ENCODE results near the gene TUBB1. TPM values are rescaled to one million over a fixed set of nuclear protein-coding genes. Genes with fewer than 3 reads are reported as not detected.

Gene TUBB1
- not detected in 2 replicates for total RNA-seq

DNA sequence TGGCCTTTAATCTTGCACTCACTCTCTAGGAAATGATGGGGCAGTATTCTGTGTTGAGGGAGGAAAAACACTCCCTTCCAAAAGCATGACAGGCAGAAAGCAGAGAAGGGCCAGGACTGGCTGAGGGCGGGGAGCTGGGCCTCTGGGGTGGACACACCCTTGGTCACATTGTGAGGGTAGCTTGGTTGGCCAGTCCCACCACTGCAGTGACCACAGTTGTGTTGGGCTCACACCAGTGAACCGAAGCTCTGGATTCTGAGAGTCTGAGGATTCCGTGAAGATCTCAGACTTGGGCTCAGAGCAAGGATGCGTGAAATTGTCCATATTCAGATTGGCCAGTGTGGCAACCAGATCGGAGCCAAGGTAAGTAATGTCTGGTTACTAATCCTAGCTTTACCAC lies at the start of gene TUBB1:
TUBB1 (plus strand) TSS at position 213 of the 400 bp plus-strand sequence; CDS start at position 307, 94 bp downstream.

GRCh38 chr20:58980711-58981627 lies 38.3 kb upstream of the TUBB1 start, which contains the start of gene NELFCD:
TSS of gene NELFCD (plus strand) at chr20:58981256. CDS start at chr20:58981310, 54 bp downstream.

DNA sequence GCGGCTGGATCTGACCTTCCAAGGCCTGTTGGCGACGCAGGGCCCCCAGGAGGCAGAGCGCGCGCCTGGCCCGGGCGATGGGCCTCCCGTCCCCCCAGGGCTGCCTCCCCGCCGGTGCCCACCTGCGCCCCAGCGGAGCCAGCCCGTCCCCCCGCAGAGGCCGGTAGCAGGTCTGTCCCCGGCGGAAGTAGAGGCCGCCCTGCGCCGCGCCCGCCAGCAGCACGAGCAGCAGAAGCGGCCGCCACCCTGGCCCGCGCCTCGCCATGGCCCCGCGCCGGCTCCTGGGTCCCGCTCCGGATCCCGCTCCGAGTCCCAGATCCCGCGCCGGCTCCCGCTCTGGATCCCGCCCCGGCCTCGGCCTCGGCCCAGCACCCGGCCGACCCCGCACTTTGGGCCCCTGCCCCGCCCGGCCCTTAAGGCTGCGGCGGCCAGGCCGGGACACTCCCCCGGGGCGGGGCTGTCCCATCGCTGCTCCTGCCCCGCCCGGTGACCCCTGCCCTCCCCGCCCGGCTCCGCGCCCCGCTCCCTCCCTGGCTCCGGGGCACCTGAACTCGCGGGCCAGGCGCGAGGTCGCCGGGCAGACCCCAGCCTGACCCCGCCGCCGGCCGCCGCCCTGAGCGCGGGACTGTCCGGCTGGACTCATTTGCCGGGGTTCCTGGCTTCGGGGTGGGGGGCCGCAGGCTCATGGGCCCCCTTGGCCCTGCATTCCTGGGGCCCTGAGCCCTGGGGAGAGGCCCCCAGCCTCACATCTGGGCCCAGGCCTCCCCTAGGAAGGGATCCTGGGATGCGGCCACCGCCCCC lies 12.2 kb upstream of the TUBB1 start, which contains the start of gene CTSZ:
CTSZ (minus strand) TSS at position 391 of the 801 bp plus-strand sequence; CDS start at position 265, 126 bp downstream.

GRCh38 chr20:59032023-59032712 lies 12.9 kb downstream of the TUBB1 start, which contains the start of gene ATP5F1E:
TSS of gene ATP5F1E (minus strand) at chr20:59032335. CDS start at chr20:59032251, 84 bp downstream.

GRCh38 chr20:59042151-59042795 lies 23.0 kb downstream of the TUBB1 start, which contains the start of gene PRELID3B:
TSS of gene PRELID3B (minus strand) at chr20:59042786. CDS start at chr20:59042730, 56 bp downstream.

Other genes with a start within 250 kb of the TUBB1 start
- gene GNAS-AS1, start 168.5 kb upstream of the TUBB1 start, total RNA-seq, result 0.67 and 1.2 TPM in 2 replicates
- gene GNAS, start 166.7 kb upstream of the TUBB1 start, total RNA-seq, result 370 and 406 TPM in 2 replicates
- 55.1 and 56.3 TPM in 2 replicates for gene NELFCD, start 38.2 kb upstream of the TUBB1 start, total RNA-seq
- gene CTSZ, start 12.2 kb upstream of the TUBB1 start, total RNA-seq, result 52.8 and 58.0 TPM in 2 replicates
- 16.2 and 16.8 TPM in 2 replicates for gene ATP5F1E, start 12.9 kb downstream of the TUBB1 start, total RNA-seq
- gene PRELID3B, start 23.4 kb downstream of the TUBB1 start, total RNA-seq, result 36.1 and 43.0 TPM in 2 replicates
- gene ZNF831, start 144.4 kb downstream of the TUBB1 start, total RNA-seq, result not detected in 2 replicates

Measured in bronchus fibroblast of lung (primary cell).